Brain microvascular endothelial cell (primary cell): ENCODE measurements around the gene MACROD2.

Source experiments
- DNase-seq: peaks from one replicate; pipeline ENCODE4 v3.0.0-alpha.2; 2020
- H3K27ac ChIP-seq: fragments of 250-450 bp; sonication (Bioruptor Pico); 2 replicates; pipeline ENCODE4 v1.5.1; 2020; ENCODE audit warnings: mild to moderate bottlenecking, moderate library complexity
- H3K27me3 ChIP-seq: fragments of 250-450 bp; sonication (Bioruptor Pico); replicated peaks from 2 replicates; pipeline ENCODE4 v1.5.1; 2020; ENCODE audit warnings: mild to moderate bottlenecking
- H3K36me3 ChIP-seq: fragments of 250-450 bp; sonication (Bioruptor Pico); replicated peaks from 2 replicates; pipeline ENCODE4 v1.5.1; 2020; ENCODE audit warnings: mild to moderate bottlenecking
- H3K4me3 ChIP-seq: 2 replicates; pipeline ENCODE4 v1.5.1; 2011; ENCODE audit warnings: low read depth, mild to moderate bottlenecking, control low read depth, low read length, moderate library complexity
- in situ Hi-C: cut with HindIII; loops from 2 replicates; pipeline ENCODE4 v1.10.0; 2017; ENCODE audit warnings: low sequenced_read_pairs, low pct_ligation_motif_present
- TF ChIP-seq, protein P1 (sequence below): IDR thresholded peaks from 2 replicates; pipeline ENCODE4 v1.5.1; 2011; ENCODE audit warnings: low read depth, mild to moderate bottlenecking, moderate library complexity, low read length, control low read depth, inconsistent platforms; ENCODE audit errors: missing control alignments

The MACROD2 gene

DNA sequence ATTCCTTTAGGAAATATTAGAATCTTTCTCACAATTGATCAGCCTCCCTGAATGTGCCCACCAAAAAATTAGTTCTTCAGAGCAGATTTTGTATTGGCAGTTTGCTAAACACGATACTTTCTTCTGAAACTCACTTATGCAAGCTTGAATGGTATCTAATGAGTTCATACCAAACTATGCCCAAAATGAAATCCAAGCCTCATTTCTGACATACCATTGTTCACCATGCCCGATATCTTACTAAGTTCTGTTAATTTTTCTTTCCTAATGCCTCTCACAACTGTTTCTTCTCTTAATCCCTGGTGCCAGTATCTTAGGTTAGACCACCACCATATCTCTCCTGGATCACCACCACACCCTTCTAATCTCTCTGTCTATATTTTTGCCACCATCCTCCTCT lies 1822.0 kb downstream of the MACROD2 start:
- H3K27ac ChIP-seq = no peak overlapping the region
- no peaks in the 10 kb centered on the region for H3K36me3 ChIP-seq
- no peak for DNase-seq
- TF ChIP-seq, protein P1, sequence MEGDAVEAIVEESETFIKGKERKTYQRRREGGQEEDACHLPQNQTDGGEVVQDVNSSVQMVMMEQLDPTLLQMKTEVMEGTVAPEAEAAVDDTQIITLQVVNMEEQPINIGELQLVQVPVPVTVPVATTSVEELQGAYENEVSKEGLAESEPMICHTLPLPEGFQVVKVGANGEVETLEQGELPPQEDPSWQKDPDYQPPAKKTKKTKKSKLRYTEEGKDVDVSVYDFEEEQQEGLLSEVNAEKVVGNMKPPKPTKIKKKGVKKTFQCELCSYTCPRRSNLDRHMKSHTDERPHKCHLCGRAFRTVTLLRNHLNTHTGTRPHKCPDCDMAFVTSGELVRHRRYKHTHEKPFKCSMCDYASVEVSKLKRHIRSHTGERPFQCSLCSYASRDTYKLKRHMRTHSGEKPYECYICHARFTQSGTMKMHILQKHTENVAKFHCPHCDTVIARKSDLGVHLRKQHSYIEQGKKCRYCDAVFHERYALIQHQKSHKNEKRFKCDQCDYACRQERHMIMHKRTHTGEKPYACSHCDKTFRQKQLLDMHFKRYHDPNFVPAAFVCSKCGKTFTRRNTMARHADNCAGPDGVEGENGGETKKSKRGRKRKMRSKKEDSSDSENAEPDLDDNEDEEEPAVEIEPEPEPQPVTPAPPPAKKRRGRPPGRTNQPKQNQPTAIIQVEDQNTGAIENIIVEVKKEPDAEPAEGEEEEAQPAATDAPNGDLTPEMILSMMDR = no peak
- no peak overlapping the region for H3K4me3 ChIP-seq
- in situ Hi-C loops = no loop called here
- no peaks in the 10 kb centered on the region for H3K27me3 ChIP-seq

DNA sequence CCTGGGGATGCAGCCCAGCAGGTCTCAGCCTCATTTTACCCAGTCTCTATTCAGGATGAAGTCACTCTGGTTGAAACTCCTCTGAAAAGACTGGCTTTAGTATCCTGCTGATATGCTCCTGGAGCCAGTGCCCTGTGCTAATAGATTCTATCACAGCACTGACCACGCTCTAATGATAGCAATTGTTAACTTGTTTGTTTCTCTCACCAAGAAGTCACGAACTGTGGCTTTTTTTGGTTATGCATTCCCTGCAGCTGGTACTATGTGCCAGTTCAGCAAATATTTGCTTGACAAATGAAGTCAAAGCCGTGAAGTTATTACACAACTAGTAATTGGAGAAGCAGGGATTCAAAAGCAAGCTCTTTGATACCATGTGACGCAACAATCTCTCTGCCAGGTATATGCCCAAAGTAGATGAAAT lies 1823.3 kb downstream of the MACROD2 start:
- H3K36me3 ChIP-seq = no peaks in the 10 kb centered on the region
- no peaks in the 10 kb centered on the region for H3K27me3 ChIP-seq
- no peak overlapping the region for H3K27ac ChIP-seq
- H3K4me3 ChIP-seq = no peak overlapping the region
- in situ Hi-C loops = no loop called here
- TF ChIP-seq, protein P1 = no peak
- DNase-seq = no peak

- in situ Hi-C loops = no loop called here
- H3K27ac ChIP-seq = no peak overlapping the region
- DNase-seq = no peak
- H3K36me3 ChIP-seq = no peaks in the 10 kb centered on the region
- no peak overlapping the region for H3K4me3 ChIP-seq
- no peaks in the 10 kb centered on the region for H3K27me3 ChIP-seq
- TF ChIP-seq, protein P1 = no peak
These were observed 1828.4 kb downstream of the MACROD2 start for GRCh38 chr20:15823718-15824117.

GRCh38 chr20:15827628-15828027 lies 1832.3 kb downstream of the MACROD2 start:
- H3K4me3 ChIP-seq = no peak overlapping the region
- in situ Hi-C loops = no loop called here
- DNase-seq = no peak
- no peaks in the 10 kb centered on the region for H3K36me3 ChIP-seq
- H3K27me3 ChIP-seq = no peaks in the 10 kb centered on the region
- H3K27ac ChIP-seq = no peak overlapping the region
- TF ChIP-seq, protein P1 = no peak

DNA sequence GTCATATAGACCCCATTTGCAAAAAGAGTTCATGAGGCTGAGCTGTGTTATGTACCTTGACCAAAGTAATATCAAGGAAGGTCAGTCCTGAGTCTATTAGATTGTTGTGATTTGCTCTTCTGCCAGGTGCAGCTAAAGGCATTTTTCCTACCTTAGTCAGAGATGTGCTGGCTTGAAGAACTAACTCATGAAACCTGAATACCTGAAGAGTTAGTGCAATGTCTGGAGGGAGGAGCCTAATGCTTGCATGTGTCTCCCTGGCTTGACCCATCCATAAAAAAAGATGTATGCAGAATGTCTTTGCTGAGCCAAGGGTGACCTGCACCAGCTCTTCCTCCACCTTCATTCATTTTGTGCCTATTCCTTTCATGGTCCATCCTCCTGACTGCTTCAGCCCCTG lies 1835.9 kb downstream of the MACROD2 start:
- TF ChIP-seq, protein P1 = no peak
- H3K27me3 ChIP-seq = no peaks in the 10 kb centered on the region
- no peak overlapping the region for H3K4me3 ChIP-seq
- in situ Hi-C loops = no loop called here
- H3K27ac ChIP-seq = no peak overlapping the region
- H3K36me3 ChIP-seq = no peaks in the 10 kb centered on the region
- DNase-seq = no peak

DNA sequence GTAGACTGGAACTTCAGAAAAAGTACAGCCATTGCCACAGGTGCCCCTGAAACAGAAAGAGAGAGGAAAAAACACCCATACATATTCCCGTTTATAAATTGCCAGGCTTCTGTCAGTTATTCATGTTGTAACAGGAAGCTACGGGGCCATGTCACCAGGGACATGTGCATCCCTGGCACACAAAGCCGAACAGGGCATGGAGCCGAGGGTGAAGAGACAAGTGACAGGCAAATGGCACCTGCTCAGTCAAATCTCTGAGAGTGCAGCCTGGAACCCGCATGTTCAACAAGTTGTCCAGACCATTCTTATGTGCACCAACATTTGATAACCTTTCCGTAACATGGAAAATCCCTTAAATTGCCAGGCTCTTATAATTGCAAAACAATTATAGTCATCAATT lies 1837.2 kb downstream of the MACROD2 start:
- Histone ChIP-seq H3K27ac (no peak overlapping the region), H3K4me3 (no peak overlapping the region), H3K36me3 (no peaks in the 10 kb centered on the region), H3K27me3 (no peaks in the 10 kb centered on the region)
- TF ChIP-seq, protein P1 = no peak
- DNase-seq = no peak
- in situ Hi-C loops = no loop called here
